OCI-LY1 (cell line): ENCODE data around the gene PIGQ.

Experiments used
- EZH2 ChIP-seq: fragments of 200-600 bp; sonication (generic), shearing (Covaris generic); IDR thresholded peaks from 2 replicates; pipeline ENCODE4 v1.8.0; 2017; ENCODE audit warnings: borderline replicate concordance, mixed run types, mild to moderate bottlenecking, antibody characterized with exemption, low read length, moderate library complexity, mixed read lengths
- TF ChIP-seq, protein P1 (sequence below): fragments of 200-600 bp; sonication (generic), shearing (Covaris generic); IDR thresholded peaks from 2 replicates; pipeline ENCODE4 v1.5.1; 2017; ENCODE audit warnings: mild to moderate bottlenecking, antibody characterized with exemption, low read length, moderate library complexity, mixed read lengths

DNA sequence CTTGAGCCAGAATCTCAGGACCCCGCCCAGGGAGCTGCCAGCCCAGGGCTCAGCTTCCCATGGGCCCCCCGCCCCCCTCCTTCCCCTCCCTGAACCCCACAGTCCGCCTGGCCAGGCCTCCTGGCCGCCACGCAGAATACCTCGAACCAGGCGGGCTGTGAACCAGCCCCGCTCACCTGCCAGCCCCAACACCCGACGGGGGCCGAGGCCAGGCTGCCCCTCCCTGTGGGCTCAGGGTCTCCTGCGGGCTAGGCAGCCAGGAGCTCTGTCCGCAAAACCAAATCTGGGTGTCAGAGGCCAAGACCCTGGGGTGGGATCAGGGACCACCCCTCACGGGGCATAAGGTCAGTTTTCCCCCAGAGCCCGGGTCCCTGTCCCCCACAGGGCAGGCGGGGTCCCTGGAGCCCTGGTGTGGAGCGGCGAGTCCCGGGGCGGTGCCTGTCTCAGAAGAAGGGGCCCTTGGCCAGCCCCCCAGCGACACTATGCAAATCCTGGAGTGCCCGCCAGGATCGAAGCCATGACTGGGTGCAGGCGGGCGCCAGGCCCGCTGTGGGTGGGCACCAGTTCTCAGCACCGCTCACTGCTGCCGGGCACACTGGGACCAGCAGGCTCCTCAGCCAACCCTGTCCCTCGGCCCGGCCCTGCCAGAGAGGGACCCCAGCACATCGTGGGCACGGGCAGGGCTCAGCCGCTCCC is 16.0 kb upstream of the PIGQ start:
- TF ChIP-seq, protein P1, sequence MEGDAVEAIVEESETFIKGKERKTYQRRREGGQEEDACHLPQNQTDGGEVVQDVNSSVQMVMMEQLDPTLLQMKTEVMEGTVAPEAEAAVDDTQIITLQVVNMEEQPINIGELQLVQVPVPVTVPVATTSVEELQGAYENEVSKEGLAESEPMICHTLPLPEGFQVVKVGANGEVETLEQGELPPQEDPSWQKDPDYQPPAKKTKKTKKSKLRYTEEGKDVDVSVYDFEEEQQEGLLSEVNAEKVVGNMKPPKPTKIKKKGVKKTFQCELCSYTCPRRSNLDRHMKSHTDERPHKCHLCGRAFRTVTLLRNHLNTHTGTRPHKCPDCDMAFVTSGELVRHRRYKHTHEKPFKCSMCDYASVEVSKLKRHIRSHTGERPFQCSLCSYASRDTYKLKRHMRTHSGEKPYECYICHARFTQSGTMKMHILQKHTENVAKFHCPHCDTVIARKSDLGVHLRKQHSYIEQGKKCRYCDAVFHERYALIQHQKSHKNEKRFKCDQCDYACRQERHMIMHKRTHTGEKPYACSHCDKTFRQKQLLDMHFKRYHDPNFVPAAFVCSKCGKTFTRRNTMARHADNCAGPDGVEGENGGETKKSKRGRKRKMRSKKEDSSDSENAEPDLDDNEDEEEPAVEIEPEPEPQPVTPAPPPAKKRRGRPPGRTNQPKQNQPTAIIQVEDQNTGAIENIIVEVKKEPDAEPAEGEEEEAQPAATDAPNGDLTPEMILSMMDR = no peak
- TF ChIP-seq EZH2 = no peak
